AG04449 (cell line): ENCODE results near the gene DUS3L.

Source experiments
- CTCF ChIA-PET: fragments of 350-600 bp; formaldehyde crosslinking; extraction: SDS; loops from one replicate; lab custom pipeline; 2021; ENCODE audit warnings: antibody characterized with exemption; lab: Yijun Ruan, JAX
- POLR2A ChIA-PET: fragments of 400-600, 350-600 bp; formaldehyde crosslinking; extraction: SDS; loops from one replicate; lab custom pipeline; 2020; ENCODE audit warnings: antibody characterized with exemption, inconsistent platforms; lab: Yijun Ruan, JAX
- DNase-seq: peaks from one replicate; pipeline ENCODE4 v3.0.0-alpha.2; 2010; ENCODE audit warnings: low read depth, low spot score
- H3K4me3 ChIP-seq: 2 replicates; pipeline ENCODE4 v1.5.1; 2011; ENCODE audit warnings: low read depth, mild to moderate bottlenecking, control low read depth, low read length
- CTCF ChIP-seq: IDR thresholded peaks from one replicate; pipeline ENCODE4 v1.5.1; 2011; ENCODE audit warnings: mild to moderate bottlenecking, moderate library complexity, low read length, control low read depth, inconsistent platforms; ENCODE audit not compliant: insufficient read depth; ENCODE audit errors: missing control alignments

The DUS3L gene

GRCh38 chr19:5832527-5833216, 41.7 kb upstream of the DUS3L start:
- POLR2A ChIA-PET: no interaction called here
- TF ChIP-seq CTCF: no peak
- no peak overlapping the region for H3K4me3 ChIP-seq
- no peak for DNase-seq
- CTCF ChIA-PET: interaction anchor here (1.1 to 1.3 kb wide), 2 partner anchors 8 to 28 kb away, joined by 3 read pairs; partner anchors contain the start of gene NRTN

GRCh38 chr19:5832061-5832460, 41.1 kb upstream of the DUS3L start:
- CTCF ChIA-PET: interaction anchor here (1.1 to 1.3 kb wide), 2 partner anchors 9 to 28 kb away, joined by 3 read pairs; partner anchors contain the start of gene NRTN
- DNase-seq: no peak
- H3K4me3 ChIP-seq: no peak overlapping the region
- TF ChIP-seq CTCF: no peak
- POLR2A ChIA-PET: no interaction called here

GRCh38 chr19:5831159-5831558, 40.2 kb upstream of the DUS3L start:
- TF ChIP-seq CTCF: no peak
- no peak for DNase-seq
- ChIA-PET CTCF (interaction anchor here (1.3 kb wide), 1 partner anchor 27 kb away, joined by 3 read pairs; the partner anchor contains the start of gene NRTN), POLR2A (no interaction called here)
- no peak overlapping the region for H3K4me3 ChIP-seq

GRCh38 chr19:5829567-5830310, 38.8 kb upstream of the DUS3L start:
- POLR2A ChIA-PET: interaction anchor here (0.6 to 2.6 kb wide), 6 partner anchors 9 to 515 kb away, joined by 3 to 23 read pairs (median 4); partner anchors contain the start of genes NDUFA11 and RPL36
- CTCF ChIA-PET: interaction anchor here (1.3 to 2.7 kb wide), 3 partner anchors 26 to 63 kb away, joined by 4 to 23 read pairs (median 7); partner anchors contain the start of gene NRTN
- DNase-seq: no peak
- H3K4me3 ChIP-seq: 0 out of 2 replicates have a peak overlapping the region, but pooled peaks have one; percentile 76
- TF ChIP-seq CTCF: no peak

GRCh38 chr19:5828661-5829566, 38.0 kb upstream of the DUS3L start:
- CTCF ChIA-PET: interaction anchor here (0.7 to 2.7 kb wide), 5 partner anchors 13 to 64 kb away, joined by 3 to 23 read pairs (median 6); partner anchors contain the start of gene NRTN
- no peak for TF ChIP-seq CTCF
- peak overlapping the region; percentile 76 for H3K4me3 ChIP-seq
- POLR2A ChIA-PET: interaction anchor here (0.6 to 2.6 kb wide), 11 partner anchors 9 to 146 kb away, joined by 3 to 23 read pairs (median 4); partner anchors contain the start of genes NDUFA11 and RPL36
- no peak for DNase-seq
